ENCODE data around the gene PRAMEF11.
"Not testable (repeated sequence)": the region's sequence is repeated elsewhere in the genome, so short reads cannot be mapped to it uniquely, and the experiment has no call there.

DNA sequence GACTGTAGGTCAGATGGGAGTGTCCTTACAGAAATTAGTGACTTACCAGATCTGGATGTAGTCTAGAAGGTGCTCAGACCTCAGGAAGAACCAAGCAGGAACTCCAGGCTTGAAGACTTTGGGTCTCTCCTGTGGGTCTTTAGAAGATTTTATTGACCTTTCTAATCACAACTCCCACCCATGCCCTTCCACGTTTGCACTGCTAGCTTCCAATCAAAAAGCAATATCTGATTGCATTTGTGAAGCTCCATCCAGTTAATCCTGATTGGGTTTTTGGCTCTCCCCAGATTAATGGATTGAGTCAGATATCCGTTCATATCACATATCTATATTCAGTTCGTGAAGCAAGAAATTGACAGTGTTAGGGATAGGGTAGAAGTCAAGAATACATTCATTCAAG, at the start of gene PRAMEF11:
- TF ChIP-seq, protein P1, sequence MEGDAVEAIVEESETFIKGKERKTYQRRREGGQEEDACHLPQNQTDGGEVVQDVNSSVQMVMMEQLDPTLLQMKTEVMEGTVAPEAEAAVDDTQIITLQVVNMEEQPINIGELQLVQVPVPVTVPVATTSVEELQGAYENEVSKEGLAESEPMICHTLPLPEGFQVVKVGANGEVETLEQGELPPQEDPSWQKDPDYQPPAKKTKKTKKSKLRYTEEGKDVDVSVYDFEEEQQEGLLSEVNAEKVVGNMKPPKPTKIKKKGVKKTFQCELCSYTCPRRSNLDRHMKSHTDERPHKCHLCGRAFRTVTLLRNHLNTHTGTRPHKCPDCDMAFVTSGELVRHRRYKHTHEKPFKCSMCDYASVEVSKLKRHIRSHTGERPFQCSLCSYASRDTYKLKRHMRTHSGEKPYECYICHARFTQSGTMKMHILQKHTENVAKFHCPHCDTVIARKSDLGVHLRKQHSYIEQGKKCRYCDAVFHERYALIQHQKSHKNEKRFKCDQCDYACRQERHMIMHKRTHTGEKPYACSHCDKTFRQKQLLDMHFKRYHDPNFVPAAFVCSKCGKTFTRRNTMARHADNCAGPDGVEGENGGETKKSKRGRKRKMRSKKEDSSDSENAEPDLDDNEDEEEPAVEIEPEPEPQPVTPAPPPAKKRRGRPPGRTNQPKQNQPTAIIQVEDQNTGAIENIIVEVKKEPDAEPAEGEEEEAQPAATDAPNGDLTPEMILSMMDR (IDR thresholded peaks at IDR 0.05; ENCODE audit: low read depth, low read length, poor library complexity, severe bottlenecking): not testable (repeated sequence)
- TF ChIP-seq EZH2phosphoT487 (IDR thresholded peaks at IDR 0.05; ENCODE audit: borderline replicate concordance, low read length): not testable (repeated sequence)

Measured in DOHH2 (cell line).